ENCODE measurements around the gene CDC42.

DNA sequence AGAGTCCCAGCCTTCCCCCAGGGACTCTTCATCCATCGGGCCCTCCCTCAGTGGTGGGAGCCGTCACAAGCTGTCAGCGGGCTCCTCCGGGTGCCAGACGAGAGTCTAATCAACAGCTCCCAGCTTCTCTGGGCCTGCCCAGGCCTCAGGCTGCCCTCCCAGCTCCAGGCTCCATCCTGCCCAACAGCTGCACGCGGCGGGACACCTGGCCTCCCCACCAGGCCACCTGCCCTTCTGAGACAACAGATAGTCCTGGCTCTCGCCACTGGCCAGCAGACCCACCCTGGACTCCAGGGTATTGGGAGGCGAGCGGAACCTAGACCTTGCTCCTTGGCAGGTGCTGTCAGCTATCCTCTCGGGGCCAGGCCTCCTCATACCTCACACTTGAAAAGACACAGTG is 87.3 kb downstream of the CDC42 start:
- no peak for TF ChIP-seq CTCF (IDR thresholded peaks at IDR 0.05)
- no peak for TF ChIP-seq POLR2AphosphoS5 (IDR thresholded peaks at IDR 0.05)
